ENCODE results near the gene MAEA. TPM values are rescaled to one million over a fixed set of nuclear protein-coding genes. Genes with fewer than 3 reads are reported as not detected.
"Not testable (repeated sequence)": the region's sequence is repeated elsewhere in the genome, so short reads cannot be mapped to it uniquely, and the experiment has no call there.

Gene MAEA
- total and polyA plus RNA-seq, 4 experiments from 2014 or later: 54.1 to 106 (median 85.8) TPM

GRCh38 chr4:1321486-1321885 is 31.8 kb downstream of the MAEA start:
- Mint-ChIP-seq H3K4me1 (peaks cover 9 to 15% (median 13%) of the 10 kb centered on the region in 4 donors), H3K27ac (peak overlapping the region in 1 of 7 donors; percentile 10), H3K9me3 (peaks cover 0 to 5% (median 0%) of the 10 kb centered on the region in 8 donors), H3K27me3 (no peaks in the 10 kb centered on the region), H3K4me3 (no peak overlapping the region), H3K36me3 (peaks cover 30 to 42% of the 10 kb centered on the region in 2 donors)
- no peak overlapping the region for H3K27ac ChIP-seq (ENCODE audit: low read depth, low read length)
- peak in 1 of 5 donors; percentile 24 for DNase-seq
- H3K27me3 ChIP-seq (ENCODE audit: insufficient read depth, low read length): no peaks in the 10 kb centered on the region
- H3K4me1 ChIP-seq (ENCODE audit: insufficient read depth, low read length): peaks cover 1% of the 10 kb centered on the region
- H3K4me3 ChIP-seq (ENCODE audit: low read length in 2 of 2): no peak overlapping the region
- ChIA-PET CTCF (ENCODE audit: partially characterized antibody) (no interaction called here), POLR2A (ENCODE audit: partially characterized antibody) (no interaction called here)
- peaks cover 37% of the 10 kb centered on the region for H3K36me3 ChIP-seq (ENCODE audit: insufficient read depth, low read length)
- H3K9me3 ChIP-seq (ENCODE audit: control insufficient read depth in 1 of 2, low read length in 2 of 2): no peaks in the 10 kb centered on the region
- intact Hi-C loops (cut with micrococcal nuclease): no loop called here

GRCh38 chr4:1321946-1322650 is 32.4 kb downstream of the MAEA start:
- peak in 1 of 5 donors; percentile 16 for DNase-seq
- Histone ChIP-seq H3K27me3 (ENCODE audit: insufficient read depth, low read length) (no peaks in the 10 kb centered on the region), H3K4me3 (ENCODE audit: low read length in 2 of 2) (no peak overlapping the region), H3K36me3 (ENCODE audit: insufficient read depth, low read length) (peaks cover 34% of the 10 kb centered on the region), H3K9me3 (ENCODE audit: control insufficient read depth in 1 of 2, low read length in 2 of 2) (no peaks in the 10 kb centered on the region), H3K4me1 (ENCODE audit: insufficient read depth, low read length) (no peaks in the 10 kb centered on the region), H3K27ac (ENCODE audit: low read depth, low read length) (no peak overlapping the region)
- intact Hi-C loops (cut with micrococcal nuclease): no loop called here
- H3K9me3 Mint-ChIP-seq: peaks cover 0 to 5% (median 0%) of the 10 kb centered on the region in 8 donors
- POLR2A ChIA-PET (ENCODE audit: partially characterized antibody): interaction anchor here (1.1 kb wide), 1 partner anchor 32 kb away, joined by 4 read pairs; the partner anchor contains the start of gene MAEA
- peaks cover 9 to 15% (median 13%) of the 10 kb centered on the region in 4 donors for H3K4me1 Mint-ChIP-seq
- H3K4me3 Mint-ChIP-seq: no peak overlapping the region
- peaks cover 30 to 43% of the 10 kb centered on the region in 2 donors for H3K36me3 Mint-ChIP-seq
- CTCF ChIA-PET (ENCODE audit: partially characterized antibody): no interaction called here
- H3K27ac Mint-ChIP-seq: peak overlapping the region in 2 of 7 donors; percentile 10 to 56
- H3K27me3 Mint-ChIP-seq: no peaks in the 10 kb centered on the region

GRCh38 chr4:1323280-1323634 is 33.6 kb downstream of the MAEA start:
- intact Hi-C loops (cut with micrococcal nuclease): no loop called here
- no peak for DNase-seq
- H3K27ac ChIP-seq (ENCODE audit: low read depth, low read length): no peak overlapping the region
- peaks cover under 1% of the 10 kb centered on the region for H3K4me1 ChIP-seq (ENCODE audit: insufficient read depth, low read length)
- ChIA-PET CTCF (ENCODE audit: partially characterized antibody) (interaction anchor here (1.3 kb wide), 2 partner anchors 29 to 55 kb away, joined by 3 read pairs; no protein-coding TSS in a partner anchor), POLR2A (ENCODE audit: partially characterized antibody) (interaction anchor here (1.1 kb wide), 1 partner anchor 33 kb away, joined by 4 read pairs; the partner anchor contains the start of gene MAEA)
- Mint-ChIP-seq H3K9me3 (peaks cover 0 to 3% (median 0%) of the 10 kb centered on the region in 8 donors), H3K4me1 (peaks cover 7 to 13% (median 10%) of the 10 kb centered on the region in 4 donors), H3K36me3 (peaks cover 23 to 35% of the 10 kb centered on the region in 2 donors), H3K4me3 (no peak overlapping the region), H3K27ac (no peak overlapping the region), H3K27me3 (no peaks in the 10 kb centered on the region)
- no peaks in the 10 kb centered on the region for H3K9me3 ChIP-seq (ENCODE audit: control insufficient read depth in 1 of 2, low read length in 2 of 2)
- peaks cover 31% of the 10 kb centered on the region for H3K36me3 ChIP-seq (ENCODE audit: insufficient read depth, low read length)
- H3K4me3 ChIP-seq (ENCODE audit: low read length in 2 of 2): no peak overlapping the region
- H3K27me3 ChIP-seq (ENCODE audit: insufficient read depth, low read length): no peaks in the 10 kb centered on the region

GRCh38 chr4:1323635-1324442 is 34.1 kb downstream of the MAEA start:
- Mint-ChIP-seq H3K27me3 (no peaks in the 10 kb centered on the region), H3K4me1 (peaks cover 7 to 11% (median 10%) of the 10 kb centered on the region in 4 donors), H3K27ac (no peak overlapping the region), H3K4me3 (no peak overlapping the region), H3K36me3 (peaks cover 19 to 31% of the 10 kb centered on the region in 2 donors), H3K9me3 (no peaks in the 10 kb centered on the region)
- Histone ChIP-seq H3K27ac (ENCODE audit: low read depth, low read length) (no peak overlapping the region), H3K9me3 (ENCODE audit: control insufficient read depth in 1 of 2, low read length in 2 of 2) (no peaks in the 10 kb centered on the region), H3K36me3 (ENCODE audit: insufficient read depth, low read length) (peaks cover 32% of the 10 kb centered on the region), H3K4me1 (ENCODE audit: insufficient read depth, low read length) (peaks cover 7% of the 10 kb centered on the region), H3K27me3 (ENCODE audit: insufficient read depth, low read length) (no peaks in the 10 kb centered on the region), H3K4me3 (ENCODE audit: low read length in 2 of 2) (no peak overlapping the region)
- POLR2A ChIA-PET (ENCODE audit: partially characterized antibody): no interaction called here
- DNase-seq: no peak
- CTCF ChIA-PET (ENCODE audit: partially characterized antibody): interaction anchor here (1.3 kb wide), 2 partner anchors 29 to 55 kb away, joined by 3 read pairs; no protein-coding TSS in a partner anchor
- intact Hi-C loops (cut with micrococcal nuclease): no loop called here

GRCh38 chr4:1324443-1325175 is 34.9 kb downstream of the MAEA start:
- peaks cover 15 to 18% (median 17%) of the 10 kb centered on the region in 4 donors for H3K4me1 Mint-ChIP-seq
- H3K4me1 ChIP-seq (ENCODE audit: insufficient read depth, low read length): peaks cover 14% of the 10 kb centered on the region
- H3K9me3 Mint-ChIP-seq; H3K4me3 Mint-ChIP-seq; H3K27me3 Mint-ChIP-seq; H3K27ac Mint-ChIP-seq; H3K9me3 ChIP-seq (ENCODE audit: control insufficient read depth in 1 of 2, low read length in 2 of 2); intact Hi-C loops (cut with micrococcal nuclease); H3K27ac ChIP-seq (ENCODE audit: low read depth, low read length); POLR2A ChIA-PET (ENCODE audit: partially characterized antibody); CTCF ChIA-PET (ENCODE audit: partially characterized antibody); H3K4me3 ChIP-seq (ENCODE audit: low read length in 2 of 2); H3K27me3 ChIP-seq (ENCODE audit: insufficient read depth, low read length); DNase-seq: not testable (repeated sequence)
- H3K36me3 Mint-ChIP-seq: peaks cover 24 to 33% of the 10 kb centered on the region in 2 donors
- H3K36me3 ChIP-seq (ENCODE audit: insufficient read depth, low read length): peaks cover 32% of the 10 kb centered on the region

- peaks cover 32% of the 10 kb centered on the region for H3K36me3 ChIP-seq (ENCODE audit: insufficient read depth, low read length)
- Mint-ChIP-seq H3K27me3 (no peaks in the 10 kb centered on the region), H3K36me3 (peaks cover 21 to 32% of the 10 kb centered on the region in 2 donors), H3K27ac (no peak overlapping the region), H3K4me1 (peaks cover 17 to 23% (median 20%) of the 10 kb centered on the region in 4 donors), H3K9me3 (no peaks in the 10 kb centered on the region), H3K4me3 (no peak overlapping the region)
- intact Hi-C loops (cut with micrococcal nuclease): no loop called here
- no peak overlapping the region for H3K4me3 ChIP-seq (ENCODE audit: low read length in 2 of 2)
- CTCF ChIA-PET (ENCODE audit: partially characterized antibody): no interaction called here
- H3K27ac ChIP-seq (ENCODE audit: low read depth, low read length): no peak overlapping the region
- POLR2A ChIA-PET (ENCODE audit: partially characterized antibody): no interaction called here
- H3K4me1 ChIP-seq (ENCODE audit: insufficient read depth, low read length): peaks cover 19% of the 10 kb centered on the region
- no peak for DNase-seq
- no peaks in the 10 kb centered on the region for H3K27me3 ChIP-seq (ENCODE audit: insufficient read depth, low read length)
- H3K9me3 ChIP-seq (ENCODE audit: control insufficient read depth in 1 of 2, low read length in 2 of 2): no peaks in the 10 kb centered on the region
Observed at GRCh38 chr4:1325176-1325480, 35.4 kb downstream of the MAEA start.
